Measurements from ENCODE around the gene NMNAT3.

GRCh38 chr3:139521144-139521543, 156.6 kb downstream of the NMNAT3 start:
- TF ChIP-seq CTCF (IDR thresholded peaks at IDR 0.05; ENCODE audit: insufficient read depth, low read length, poor library complexity, severe bottlenecking) (no peak), EZH2phosphoT487 (conservative IDR thresholded peaks at IDR 0.05; ENCODE audit: low read length) (no peak)

Measured in SU-DHL-6 (cell line).